HG02759 (cell line): Measurements from ENCODE around the gene RTN4.

Source experiments
- ATAC-seq: cut with Tn5 transposase; IDR thresholded peaks from one replicate; pipeline ENCODE4 v1.9.1; 2021; ENCODE audit warnings: mild to moderate bottlenecking, moderate library complexity; ENCODE audit not compliant: unreplicated experiment

The RTN4 gene

GRCh38 chr2:54931473-54931872 lies 118.8 kb downstream of the RTN4 start:
- ATAC-seq: no peak

GRCh38 chr2:54928719-54929118 lies 121.5 kb downstream of the RTN4 start:
- no peak for ATAC-seq

GRCh38 chr2:54927751-54928615 lies 122.3 kb downstream of the RTN4 start:
- ATAC-seq: no peak

- no peak for ATAC-seq
Observed at GRCh38 chr2:54927085-54927750, 123.0 kb downstream of the RTN4 start.

GRCh38 chr2:54925022-54925421 lies 125.2 kb downstream of the RTN4 start:
- ATAC-seq: no peak

GRCh38 chr2:54924121-54924520 lies 126.1 kb downstream of the RTN4 start:
- ATAC-seq: no peak
